GF-D8 (cell line): ENCODE data around the gene CEACAM5.

ENCODE experiments used
- DNase-seq: peaks from one replicate; lab custom pipeline; 2025; lab: John Stamatoyannopoulos, UW

CEACAM5 gene

GRCh38 chr19:41708481-41708880 is at the start of gene CEACAM5:
CEACAM5 (plus strand) TSS chr19:41708626; CDS start chr19:41708732, 106 bp downstream.
- no peak for DNase-seq

GRCh38 chr19:41666075-41666474 is 42.4 kb upstream of the CEACAM5 start:
- DNase-seq, result no peak

GRCh38 chr19:41668315-41668714 is 40.1 kb upstream of the CEACAM5 start:
- no peak for DNase-seq

GRCh38 chr19:41670755-41671154 is 37.7 kb upstream of the CEACAM5 start:
- no peak for DNase-seq

GRCh38 chr19:41671486-41671885 is 36.9 kb upstream of the CEACAM5 start:
- no peak for DNase-seq

GRCh38 chr19:41682437-41682836 is 26.0 kb upstream of the CEACAM5 start:
- DNase-seq, result no peak

- DNase-seq, result no peak
Observed at GRCh38 chr19:41687419-41687818, 21.0 kb upstream of the CEACAM5 start.

GRCh38 chr19:41688098-41688497 is 20.3 kb upstream of the CEACAM5 start, which contains the start of gene CEACAM7:
CEACAM7 (minus strand) TSS chr19:41688270; CDS start chr19:41688165, 105 bp downstream.
- DNase-seq, result no peak

GRCh38 chr19:41688687-41689086 is 19.7 kb upstream of the CEACAM5 start:
- no peak for DNase-seq

GRCh38 chr19:41689993-41690800 is 18.2 kb upstream of the CEACAM5 start:
- DNase-seq, result no peak

- DNase-seq, result no peak
Observed at GRCh38 chr19:41690801-41691065, 17.7 kb upstream of the CEACAM5 start.

GRCh38 chr19:41691268-41691970 is 17.0 kb upstream of the CEACAM5 start:
- no peak for DNase-seq

GRCh38 chr19:41694196-41694595 is 14.2 kb upstream of the CEACAM5 start:
- no peak for DNase-seq

- DNase-seq, result no peak
Observed at GRCh38 chr19:41694831-41695635, 13.4 kb upstream of the CEACAM5 start.

GRCh38 chr19:41695745-41696144 is 12.7 kb upstream of the CEACAM5 start:
- no peak for DNase-seq

GRCh38 chr19:41696402-41697197 is 11.8 kb upstream of the CEACAM5 start:
- DNase-seq, result no peak

GRCh38 chr19:41697198-41697855 is 11.1 kb upstream of the CEACAM5 start:
- DNase-seq, result no peak

GRCh38 chr19:41698746-41699230 is 9.6 kb upstream of the CEACAM5 start:
- peak; percentile 70 for DNase-seq

- DNase-seq, result no peak
Observed at GRCh38 chr19:41699231-41699967, 9.0 kb upstream of the CEACAM5 start.

- no peak for DNase-seq
Observed at GRCh38 chr19:41699968-41700323, 8.5 kb upstream of the CEACAM5 start.
